ENCODE data around the gene USP9X. TPM values are rescaled to one million over a fixed set of nuclear protein-coding genes. Genes with fewer than 3 reads are reported as not detected.

The USP9X gene
- total RNA-seq, 4 donors from 2014 or later = 90.3 to 120 (median 110) TPM

DNA sequence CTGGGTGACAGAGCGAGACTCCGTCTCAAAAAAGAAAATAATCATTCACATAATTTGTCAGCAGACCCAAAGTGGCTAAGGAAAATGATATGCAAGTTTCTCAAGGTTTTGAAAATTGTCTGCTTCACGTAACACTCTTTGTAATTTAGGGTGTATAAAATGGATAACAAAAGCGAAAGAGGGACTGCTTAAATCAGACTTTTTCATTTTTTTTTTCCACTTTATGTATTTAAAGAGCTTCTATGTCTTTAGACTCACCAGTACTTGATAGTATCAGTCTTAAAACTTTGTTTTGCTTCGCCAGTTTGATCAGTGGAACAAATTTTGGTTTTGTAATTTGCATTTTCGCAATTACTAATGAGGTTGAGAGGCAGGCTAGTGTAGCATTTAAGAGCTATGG lies 34.6 kb downstream of the USP9X start:
- Histone ChIP-seq H3K4me3 (no peak overlapping the region), H3K4me1 (peaks cover 23 to 27% of the 10 kb centered on the region in 2 donors), H3K36me3 (peaks cover 0 to 9% of the 10 kb centered on the region in 2 donors), H3K27ac (no peak overlapping the region), H3K9me3 (no peaks in the 10 kb centered on the region), H3K27me3 (no peaks in the 10 kb centered on the region)
- no peak for DNase-seq
- no peak for TF ChIP-seq POLR2A (IDR thresholded peaks at IDR 0.05)
- TF ChIP-seq, protein P1, sequence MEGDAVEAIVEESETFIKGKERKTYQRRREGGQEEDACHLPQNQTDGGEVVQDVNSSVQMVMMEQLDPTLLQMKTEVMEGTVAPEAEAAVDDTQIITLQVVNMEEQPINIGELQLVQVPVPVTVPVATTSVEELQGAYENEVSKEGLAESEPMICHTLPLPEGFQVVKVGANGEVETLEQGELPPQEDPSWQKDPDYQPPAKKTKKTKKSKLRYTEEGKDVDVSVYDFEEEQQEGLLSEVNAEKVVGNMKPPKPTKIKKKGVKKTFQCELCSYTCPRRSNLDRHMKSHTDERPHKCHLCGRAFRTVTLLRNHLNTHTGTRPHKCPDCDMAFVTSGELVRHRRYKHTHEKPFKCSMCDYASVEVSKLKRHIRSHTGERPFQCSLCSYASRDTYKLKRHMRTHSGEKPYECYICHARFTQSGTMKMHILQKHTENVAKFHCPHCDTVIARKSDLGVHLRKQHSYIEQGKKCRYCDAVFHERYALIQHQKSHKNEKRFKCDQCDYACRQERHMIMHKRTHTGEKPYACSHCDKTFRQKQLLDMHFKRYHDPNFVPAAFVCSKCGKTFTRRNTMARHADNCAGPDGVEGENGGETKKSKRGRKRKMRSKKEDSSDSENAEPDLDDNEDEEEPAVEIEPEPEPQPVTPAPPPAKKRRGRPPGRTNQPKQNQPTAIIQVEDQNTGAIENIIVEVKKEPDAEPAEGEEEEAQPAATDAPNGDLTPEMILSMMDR (IDR thresholded peaks at IDR 0.05 in 4 of 5, conservative IDR thresholded peaks at IDR 0.05 in 1 of 5) = no peak
- in situ Hi-C loops (cut with MboI; ENCODE audit: low sequenced_read_pairs in 4 of 4) (loop anchor here (5.0 to 25.0 kb wide), 7 partner anchors 235 to 475 kb away; partner anchors contain the start of gene CXorf38 (in 1 of the 4)), intact Hi-C loops (cut with DNase I; ENCODE audit: low total_unique reads) (loop anchor here (10.0 kb wide), 1 partner anchor 175 kb away; no protein-coding TSS in a partner anchor)
- no peak for ATAC-seq

DNA sequence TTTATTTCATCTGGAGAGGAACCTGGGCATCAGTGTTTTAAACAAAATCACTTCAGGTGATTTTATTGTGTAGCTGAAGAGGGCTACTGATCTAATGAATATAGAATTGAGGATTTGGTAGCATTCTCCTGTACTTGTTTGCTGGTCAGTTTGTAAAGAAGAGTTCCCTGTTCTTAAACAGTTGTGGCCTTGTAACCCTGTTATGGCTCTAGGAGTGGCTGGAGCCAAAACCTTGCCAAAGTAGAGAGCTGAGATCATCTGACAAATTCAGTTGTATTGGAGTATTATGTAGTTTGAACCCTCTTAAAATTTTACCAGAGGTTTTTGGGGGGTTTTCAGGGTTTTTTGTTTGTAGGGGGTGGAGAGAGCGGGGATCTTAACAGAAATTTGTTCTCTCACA lies 36.5 kb downstream of the USP9X start:
- Histone ChIP-seq H3K4me3 (no peak overlapping the region), H3K27me3 (no peaks in the 10 kb centered on the region), H3K9me3 (no peaks in the 10 kb centered on the region), H3K36me3 (peaks cover 0 to 9% of the 10 kb centered on the region in 2 donors), H3K27ac (peak overlapping the region in 1 of 4 donors; percentile 22), H3K4me1 (peaks cover 21 to 31% of the 10 kb centered on the region in 2 donors)
- TF ChIP-seq, protein P1 (IDR thresholded peaks at IDR 0.05 in 4 of 5, conservative IDR thresholded peaks at IDR 0.05 in 1 of 5) = no peak
- no peak for TF ChIP-seq POLR2A (IDR thresholded peaks at IDR 0.05)
- in situ Hi-C loops (cut with MboI; ENCODE audit: low sequenced_read_pairs in 4 of 4) = loop anchor here in 1 of 4 donors (25.0 kb wide), 1 partner anchor 459 kb away; no protein-coding TSS in a partner anchor
- DNase-seq (no peak), ATAC-seq (no peak)
- intact Hi-C loops (cut with DNase I; ENCODE audit: low total_unique reads) = no loop called here

DNA sequence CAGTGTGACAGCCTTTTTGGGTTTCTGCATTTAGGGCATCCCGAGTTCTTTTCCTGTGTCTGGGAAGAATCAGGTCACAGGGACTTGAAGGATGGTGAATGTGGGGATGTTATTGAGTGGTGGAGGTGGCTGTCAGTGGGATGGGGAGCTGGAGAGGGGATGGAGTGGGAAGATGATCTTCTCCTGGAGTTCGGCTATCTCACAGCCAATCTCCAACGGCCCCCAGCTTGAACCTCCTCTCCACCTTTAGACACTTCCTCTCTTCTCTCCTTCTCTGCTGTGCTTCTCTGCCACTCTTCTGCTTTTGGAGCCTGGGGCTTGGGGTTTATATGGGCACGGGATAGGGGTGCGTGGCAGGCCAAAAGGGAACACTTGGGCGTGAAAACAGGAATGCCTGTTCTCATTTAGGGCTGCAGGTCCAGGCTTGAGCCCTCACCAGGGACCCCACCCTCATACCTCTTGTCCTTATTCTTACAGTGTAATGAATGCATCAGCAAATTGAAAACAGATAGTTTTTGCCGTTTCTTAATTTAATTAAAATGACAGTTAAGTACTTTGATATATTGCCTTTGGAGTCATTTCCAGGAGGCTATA lies 37.5 kb downstream of the USP9X start:
- in situ Hi-C loops (cut with MboI; ENCODE audit: low sequenced_read_pairs in 4 of 4) = loop anchor here in 1 of 4 donors (25.0 kb wide), 1 partner anchor 460 kb away; no protein-coding TSS in a partner anchor

DNA sequence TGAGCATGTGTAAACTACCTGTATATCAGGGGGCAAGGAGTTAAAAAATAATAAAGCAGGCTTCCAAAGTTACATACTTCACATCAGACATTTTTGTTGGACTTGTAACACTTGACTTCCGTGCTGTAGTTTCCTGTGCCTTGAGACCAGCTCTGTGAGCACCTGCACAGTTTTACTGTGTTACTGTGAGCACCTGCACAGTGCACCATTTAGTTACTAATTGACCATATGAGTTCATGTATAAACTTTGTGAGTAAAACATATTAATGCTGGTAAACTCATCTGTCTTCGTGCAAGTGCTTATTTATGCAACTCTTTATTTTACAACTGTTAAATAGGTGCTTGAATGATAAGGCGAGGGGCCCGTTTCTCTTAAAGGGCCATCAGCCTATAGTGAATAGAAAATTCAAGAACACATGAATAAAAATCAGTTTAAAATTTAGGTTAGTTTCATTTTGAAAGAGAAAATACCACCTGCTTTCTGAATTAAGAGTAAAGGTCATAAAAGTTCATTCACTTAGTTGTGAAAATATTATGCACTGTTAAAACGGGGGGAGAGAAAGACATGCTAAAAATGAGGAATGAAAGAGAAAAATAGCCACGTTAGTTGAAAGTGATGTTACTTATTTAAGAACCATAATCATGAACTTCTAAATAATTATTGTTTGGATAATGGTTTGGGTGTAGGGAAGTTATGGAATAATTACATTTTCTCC lies 42.4 kb downstream of the USP9X start:
- TF ChIP-seq, protein P1 (IDR thresholded peaks at IDR 0.05 in 4 of 5, conservative IDR thresholded peaks at IDR 0.05 in 1 of 5) = no peak
- TF ChIP-seq POLR2A (IDR thresholded peaks at IDR 0.05) = no peak
- no peak for DNase-seq
- H3K27ac ChIP-seq = peak overlapping the region in 1 of 4 donors; percentile 13
- peaks cover 0 to 34% of the 10 kb centered on the region in 2 donors for H3K36me3 ChIP-seq
- no peak overlapping the region for H3K4me3 ChIP-seq
- H3K4me1 ChIP-seq = peaks cover under 1 to 11% of the 10 kb centered on the region in 2 donors
- no peak for ATAC-seq
- no peaks in the 10 kb centered on the region for H3K27me3 ChIP-seq
- intact Hi-C loops (cut with DNase I; ENCODE audit: low total_unique reads) = no loop called here
- H3K9me3 ChIP-seq = no peaks in the 10 kb centered on the region
- in situ Hi-C loops (cut with MboI; ENCODE audit: low sequenced_read_pairs in 4 of 4) = loop anchor here in 1 of 4 donors (25.0 kb wide), 1 partner anchor 110 kb away; no protein-coding TSS in a partner anchor

More for the DNA sequence above, 37.5 kb downstream of the USP9X start:
- no peak for DNase-seq
- H3K4me1 ChIP-seq = peaks cover 21 to 33% of the 10 kb centered on the region in 2 donors
- TF ChIP-seq POLR2A (IDR thresholded peaks at IDR 0.05) = no peak
- TF ChIP-seq, protein P1 (IDR thresholded peaks at IDR 0.05 in 4 of 5, conservative IDR thresholded peaks at IDR 0.05 in 1 of 5) = no peak
- no peaks in the 10 kb centered on the region for H3K9me3 ChIP-seq
- H3K27me3 ChIP-seq = no peaks in the 10 kb centered on the region
- H3K27ac ChIP-seq = no peak overlapping the region
- H3K36me3 ChIP-seq = peaks cover 0 to 9% of the 10 kb centered on the region in 2 donors
- no peak overlapping the region for H3K4me3 ChIP-seq
- no peak for ATAC-seq
- intact Hi-C loops (cut with DNase I; ENCODE audit: low total_unique reads) = no loop called here

All from gastrocnemius medialis (tissue), 4 donors.